Measurements from ENCODE around the gene SPATA33.

DNA sequence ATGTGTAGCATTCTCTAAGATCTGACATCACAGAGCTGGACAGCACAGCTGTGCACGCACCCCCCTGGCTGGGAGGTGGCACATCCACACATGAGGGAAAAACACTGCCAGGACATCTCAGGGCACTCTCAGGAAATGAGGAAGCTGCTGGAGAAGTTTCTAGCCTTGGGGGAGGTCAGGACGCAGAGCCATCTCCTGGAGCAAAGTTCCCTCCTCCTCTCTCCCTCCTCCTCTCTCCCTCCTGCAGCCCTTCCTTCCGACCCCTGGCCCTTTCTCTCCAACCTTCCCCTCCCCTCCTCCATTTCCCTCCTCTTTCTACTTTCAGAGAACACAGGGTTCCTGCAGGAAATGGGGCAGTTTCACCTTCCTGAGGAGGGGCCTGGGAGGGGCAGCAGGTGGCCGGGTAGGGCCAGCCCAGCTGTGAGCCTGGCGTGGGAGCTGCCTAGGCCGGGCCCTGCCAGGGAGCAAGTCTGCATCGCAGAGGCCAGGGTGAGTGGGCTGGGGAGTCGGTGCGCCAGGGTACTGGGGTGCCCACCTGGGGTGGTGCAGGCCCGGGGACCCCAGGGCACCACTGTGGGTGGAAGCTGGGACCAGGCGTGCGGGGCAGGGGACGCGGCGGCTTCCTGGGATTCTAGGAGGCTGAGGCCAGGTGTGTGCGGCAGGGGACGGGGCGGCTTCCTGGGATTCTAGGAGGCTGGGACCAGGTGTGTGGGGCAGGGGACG, 44.2 kb upstream of the SPATA33 start, which contains the start of gene DPEP1:
- TF ChIP-seq HMGXB4 (CRISPR knock-in tag; IDR thresholded peaks at IDR 0.05) (no peak), SP1 (CRISPR knock-in tag; conservative IDR thresholded peaks at IDR 0.05) (no peak), ATF1 (CRISPR knock-in tag; IDR thresholded peaks at IDR 0.05) (no peak), ATF3 (CRISPR knock-in tag; conservative IDR thresholded peaks at IDR 0.05) (no peak), PREB (CRISPR knock-in tag; IDR thresholded peaks at IDR 0.05; ENCODE audit: borderline replicate concordance) (no peak), SMAD3 (CRISPR knock-in tag; IDR thresholded peaks at IDR 0.05; ENCODE audit: borderline replicate concordance) (no peak), MXD4 (CRISPR knock-in tag; IDR thresholded peaks at IDR 0.05; ENCODE audit: borderline replicate concordance) (no peak)
- TF ChIP-seq, protein P1, sequence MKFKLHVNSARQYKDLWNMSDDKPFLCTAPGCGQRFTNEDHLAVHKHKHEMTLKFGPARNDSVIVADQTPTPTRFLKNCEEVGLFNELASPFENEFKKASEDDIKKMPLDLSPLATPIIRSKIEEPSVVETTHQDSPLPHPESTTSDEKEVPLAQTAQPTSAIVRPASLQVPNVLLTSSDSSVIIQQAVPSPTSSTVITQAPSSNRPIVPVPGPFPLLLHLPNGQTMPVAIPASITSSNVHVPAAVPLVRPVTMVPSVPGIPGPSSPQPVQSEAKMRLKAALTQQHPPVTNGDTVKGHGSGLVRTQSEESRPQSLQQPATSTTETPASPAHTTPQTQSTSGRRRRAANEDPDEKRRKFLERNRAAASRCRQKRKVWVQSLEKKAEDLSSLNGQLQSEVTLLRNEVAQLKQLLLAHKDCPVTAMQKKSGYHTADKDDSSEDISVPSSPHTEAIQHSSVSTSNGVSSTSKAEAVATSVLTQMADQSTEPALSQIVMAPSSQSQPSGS (CRISPR knock-in tag; IDR thresholded peaks at IDR 0.05; ENCODE audit: borderline replicate concordance, low read depth): no peak
- TF ChIP-seq, protein P2, sequence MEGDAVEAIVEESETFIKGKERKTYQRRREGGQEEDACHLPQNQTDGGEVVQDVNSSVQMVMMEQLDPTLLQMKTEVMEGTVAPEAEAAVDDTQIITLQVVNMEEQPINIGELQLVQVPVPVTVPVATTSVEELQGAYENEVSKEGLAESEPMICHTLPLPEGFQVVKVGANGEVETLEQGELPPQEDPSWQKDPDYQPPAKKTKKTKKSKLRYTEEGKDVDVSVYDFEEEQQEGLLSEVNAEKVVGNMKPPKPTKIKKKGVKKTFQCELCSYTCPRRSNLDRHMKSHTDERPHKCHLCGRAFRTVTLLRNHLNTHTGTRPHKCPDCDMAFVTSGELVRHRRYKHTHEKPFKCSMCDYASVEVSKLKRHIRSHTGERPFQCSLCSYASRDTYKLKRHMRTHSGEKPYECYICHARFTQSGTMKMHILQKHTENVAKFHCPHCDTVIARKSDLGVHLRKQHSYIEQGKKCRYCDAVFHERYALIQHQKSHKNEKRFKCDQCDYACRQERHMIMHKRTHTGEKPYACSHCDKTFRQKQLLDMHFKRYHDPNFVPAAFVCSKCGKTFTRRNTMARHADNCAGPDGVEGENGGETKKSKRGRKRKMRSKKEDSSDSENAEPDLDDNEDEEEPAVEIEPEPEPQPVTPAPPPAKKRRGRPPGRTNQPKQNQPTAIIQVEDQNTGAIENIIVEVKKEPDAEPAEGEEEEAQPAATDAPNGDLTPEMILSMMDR (IDR thresholded peaks at IDR 0.05): no peak
- TF ChIP-seq, protein P3, sequence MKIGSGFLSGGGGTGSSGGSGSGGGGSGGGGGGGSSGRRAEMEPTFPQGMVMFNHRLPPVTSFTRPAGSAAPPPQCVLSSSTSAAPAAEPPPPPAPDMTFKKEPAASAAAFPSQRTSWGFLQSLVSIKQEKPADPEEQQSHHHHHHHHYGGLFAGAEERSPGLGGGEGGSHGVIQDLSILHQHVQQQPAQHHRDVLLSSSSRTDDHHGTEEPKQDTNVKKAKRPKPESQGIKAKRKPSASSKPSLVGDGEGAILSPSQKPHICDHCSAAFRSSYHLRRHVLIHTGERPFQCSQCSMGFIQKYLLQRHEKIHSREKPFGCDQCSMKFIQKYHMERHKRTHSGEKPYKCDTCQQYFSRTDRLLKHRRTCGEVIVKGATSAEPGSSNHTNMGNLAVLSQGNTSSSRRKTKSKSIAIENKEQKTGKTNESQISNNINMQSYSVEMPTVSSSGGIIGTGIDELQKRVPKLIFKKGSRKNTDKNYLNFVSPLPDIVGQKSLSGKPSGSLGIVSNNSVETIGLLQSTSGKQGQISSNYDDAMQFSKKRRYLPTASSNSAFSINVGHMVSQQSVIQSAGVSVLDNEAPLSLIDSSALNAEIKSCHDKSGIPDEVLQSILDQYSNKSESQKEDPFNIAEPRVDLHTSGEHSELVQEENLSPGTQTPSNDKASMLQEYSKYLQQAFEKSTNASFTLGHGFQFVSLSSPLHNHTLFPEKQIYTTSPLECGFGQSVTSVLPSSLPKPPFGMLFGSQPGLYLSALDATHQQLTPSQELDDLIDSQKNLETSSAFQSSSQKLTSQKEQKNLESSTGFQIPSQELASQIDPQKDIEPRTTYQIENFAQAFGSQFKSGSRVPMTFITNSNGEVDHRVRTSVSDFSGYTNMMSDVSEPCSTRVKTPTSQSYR (CRISPR knock-in tag; IDR thresholded peaks at IDR 0.05): no peak
- TF ChIP-seq, protein P4, sequence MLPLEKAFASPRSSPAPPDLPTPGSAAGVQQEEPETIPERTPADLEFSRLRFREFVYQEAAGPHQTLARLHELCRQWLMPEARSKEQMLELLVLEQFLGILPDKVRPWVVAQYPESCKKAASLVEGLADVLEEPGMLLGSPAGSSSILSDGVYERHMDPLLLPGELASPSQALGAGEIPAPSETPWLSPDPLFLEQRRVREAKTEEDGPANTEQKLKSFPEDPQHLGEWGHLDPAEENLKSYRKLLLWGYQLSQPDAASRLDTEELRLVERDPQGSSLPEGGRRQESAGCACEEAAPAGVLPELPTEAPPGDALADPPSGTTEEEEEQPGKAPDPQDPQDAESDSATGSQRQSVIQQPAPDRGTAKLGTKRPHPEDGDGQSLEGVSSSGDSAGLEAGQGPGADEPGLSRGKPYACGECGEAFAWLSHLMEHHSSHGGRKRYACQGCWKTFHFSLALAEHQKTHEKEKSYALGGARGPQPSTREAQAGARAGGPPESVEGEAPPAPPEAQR (CRISPR knock-in tag; IDR thresholded peaks at IDR 0.05): no peak

All from WTC11 (cell line).